ENCODE measurements around the gene PDE4B. TPM values are rescaled to one million over a fixed set of nuclear protein-coding genes. Genes with fewer than 3 reads are reported as not detected.

Gene PDE4B
- total and polyA plus RNA-seq, 7 donors = 1.6 to 17.2 (median 10.7) TPM

DNA sequence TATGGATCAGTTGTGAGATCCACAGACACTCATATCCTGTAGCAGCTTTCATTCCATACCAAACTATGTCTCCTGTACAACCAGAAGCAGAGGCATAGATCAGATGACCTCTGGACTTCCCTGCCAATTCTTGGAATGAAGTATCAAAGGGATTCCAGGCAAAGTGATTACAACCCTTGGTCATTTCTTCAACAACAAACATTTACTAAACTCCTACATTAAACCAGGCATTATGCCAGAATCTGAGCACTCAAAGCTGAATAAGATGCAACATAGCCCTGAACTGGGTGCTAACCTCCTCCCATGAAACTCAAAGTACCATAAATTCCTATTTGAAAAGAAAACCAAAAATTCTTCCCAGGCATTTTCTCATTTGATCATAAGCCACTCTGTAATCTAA lies 620.0 kb downstream of the PDE4B start:
- peaks cover 0 to 7% (median 6%) of the 10 kb centered on the region in 4 donors for H3K9me3 ChIP-seq
- no peak for TF ChIP-seq POLR2A (IDR thresholded peaks at IDR 0.05)
- no peak for TF ChIP-seq EP300 (IDR thresholded peaks at IDR 0.05)
- TF ChIP-seq CTCF (IDR thresholded peaks at IDR 0.05) = no peak
- TF ChIP-seq POLR2AphosphoS5 (IDR thresholded peaks at IDR 0.05) = no peak
- no peak overlapping the region for H3K27ac ChIP-seq
- H3K36me3 ChIP-seq = no peaks in the 10 kb centered on the region
- no peak for DNase-seq
- intact Hi-C loops (cut with DNase I) = no loop called here
- H3K27me3 ChIP-seq = no peaks in the 10 kb centered on the region
- no peaks in the 10 kb centered on the region for H3K4me1 ChIP-seq
- H3K4me3 ChIP-seq = no peak overlapping the region

DNA sequence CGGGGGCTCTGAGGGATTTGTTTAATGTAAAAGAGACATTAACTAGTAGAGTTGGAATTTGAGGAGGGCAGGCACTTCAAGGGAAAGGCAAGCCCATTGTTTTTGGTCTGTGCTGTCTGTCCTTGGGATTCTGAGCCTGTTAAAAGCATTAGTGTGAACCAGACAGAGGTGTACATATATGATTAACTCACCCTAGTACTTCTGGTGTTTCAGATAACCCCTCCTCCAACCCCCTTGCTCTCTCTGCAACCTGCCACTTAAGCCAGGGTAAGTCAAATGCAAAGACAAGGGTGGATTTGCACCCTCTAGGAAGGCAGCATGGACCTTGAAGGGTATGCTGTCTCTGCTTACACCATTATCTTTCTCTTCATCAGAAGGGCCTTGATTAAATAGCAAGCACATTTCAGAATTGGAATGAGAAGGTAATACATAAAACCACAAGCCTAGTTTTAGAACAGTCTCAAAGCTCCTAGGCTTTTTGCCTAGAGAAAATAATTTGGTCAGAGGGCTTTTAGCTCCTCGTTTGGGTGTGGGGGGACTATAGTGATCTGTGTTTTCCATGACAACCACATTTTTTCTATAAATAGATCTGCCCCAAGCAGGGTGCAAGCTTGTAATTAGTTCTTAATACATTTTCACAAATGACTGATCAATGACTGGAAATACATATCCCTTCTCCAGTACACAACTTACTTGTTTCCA lies 620.6 kb downstream of the PDE4B start:
- Histone ChIP-seq H3K36me3 (no peaks in the 10 kb centered on the region), H3K9me3 (peaks cover 0 to 11% (median 8%) of the 10 kb centered on the region in 4 donors), H3K4me1 (no peaks in the 10 kb centered on the region), H3K27me3 (no peaks in the 10 kb centered on the region), H3K27ac (no peak overlapping the region), H3K4me3 (no peak overlapping the region)
- intact Hi-C loops (cut with DNase I) = no loop called here
- TF ChIP-seq CTCF (IDR thresholded peaks at IDR 0.05) = no peak
- TF ChIP-seq EP300 (IDR thresholded peaks at IDR 0.05) = no peak
- TF ChIP-seq POLR2A (IDR thresholded peaks at IDR 0.05) = no peak
- TF ChIP-seq POLR2AphosphoS5 (IDR thresholded peaks at IDR 0.05) = no peak
- no peak for DNase-seq
- 67 to 72% methylated on average over 2 of the region's 2 CpGs for WGBS, 2 donors

DNA sequence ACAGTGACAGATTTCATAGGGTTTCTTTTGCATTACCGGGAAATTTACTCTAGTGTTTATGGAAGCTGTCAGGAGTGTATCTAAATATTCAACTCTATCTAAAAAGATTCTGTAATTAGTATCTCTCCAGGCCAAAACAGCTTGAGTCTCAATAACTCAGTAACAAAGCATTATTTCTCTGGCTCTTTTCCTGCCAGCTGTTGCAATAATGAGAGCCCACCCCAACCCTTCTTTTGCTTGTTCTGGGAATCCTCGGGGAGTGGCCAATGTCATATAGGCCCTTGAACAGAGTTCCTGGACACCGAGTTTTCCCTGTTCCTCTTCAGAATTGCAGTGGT lies 621.1 kb downstream of the PDE4B start:
- DNase-seq = no peak

GRCh38 chr1:66415281-66415680 lies 622.6 kb downstream of the PDE4B start:
- H3K4me1 ChIP-seq = no peaks in the 10 kb centered on the region
- no peak for TF ChIP-seq EP300 (IDR thresholded peaks at IDR 0.05)
- TF ChIP-seq POLR2AphosphoS5 (IDR thresholded peaks at IDR 0.05) = no peak
- no peak for TF ChIP-seq CTCF (IDR thresholded peaks at IDR 0.05)
- no peak for TF ChIP-seq POLR2A (IDR thresholded peaks at IDR 0.05)
- no peaks in the 10 kb centered on the region for H3K27me3 ChIP-seq
- DNase-seq = no peak
- intact Hi-C loops (cut with DNase I) = no loop called here
- H3K4me3 ChIP-seq = no peak overlapping the region
- peaks cover 0 to 14% (median 8%) of the 10 kb centered on the region in 4 donors for H3K9me3 ChIP-seq
- H3K27ac ChIP-seq = no peak overlapping the region
- no peaks in the 10 kb centered on the region for H3K36me3 ChIP-seq
- WGBS, 2 donors = 66 to 67% methylated on average over 2 of the region's 2 CpGs

More for the DNA sequence above, 621.1 kb downstream of the PDE4B start:
- H3K4me3 ChIP-seq = no peak overlapping the region
- no peaks in the 10 kb centered on the region for H3K4me1 ChIP-seq
- H3K9me3 ChIP-seq = peaks cover 0 to 14% (median 8%) of the 10 kb centered on the region in 4 donors
- no peaks in the 10 kb centered on the region for H3K27me3 ChIP-seq
- H3K36me3 ChIP-seq = no peaks in the 10 kb centered on the region
- 76 to 83% methylated on average over 3 of the region's 3 CpGs for WGBS, 2 donors
- intact Hi-C loops (cut with DNase I) = no loop called here
- H3K27ac ChIP-seq = no peak overlapping the region
- TF ChIP-seq POLR2A (IDR thresholded peaks at IDR 0.05) = no peak
- no peak for TF ChIP-seq POLR2AphosphoS5 (IDR thresholded peaks at IDR 0.05)
- TF ChIP-seq EP300 (IDR thresholded peaks at IDR 0.05) = no peak
- no peak for TF ChIP-seq CTCF (IDR thresholded peaks at IDR 0.05)

GRCh38 chr1:66415866-66416265 lies 623.2 kb downstream of the PDE4B start:
- no peak for DNase-seq
- WGBS, 2 donors = 35 to 62% methylated on average over 1 of the region's 1 CpG
- H3K9me3 ChIP-seq = peaks cover 0 to 14% (median 8%) of the 10 kb centered on the region in 4 donors
- H3K36me3 ChIP-seq = no peaks in the 10 kb centered on the region
- no peaks in the 10 kb centered on the region for H3K27me3 ChIP-seq
- H3K4me1 ChIP-seq = no peaks in the 10 kb centered on the region
- H3K27ac ChIP-seq = no peak overlapping the region
- TF ChIP-seq POLR2A (IDR thresholded peaks at IDR 0.05) = no peak
- no peak for TF ChIP-seq CTCF (IDR thresholded peaks at IDR 0.05)
- no peak for TF ChIP-seq POLR2AphosphoS5 (IDR thresholded peaks at IDR 0.05)
- TF ChIP-seq EP300 (IDR thresholded peaks at IDR 0.05) = no peak
- intact Hi-C loops (cut with DNase I) = no loop called here
- H3K4me3 ChIP-seq = no peak overlapping the region

All from sigmoid colon (tissue), 7 donors.